GM19455 (cell line): Measurements from ENCODE around the gene PPARD.
"Not testable (repeated sequence)": the region's sequence is repeated elsewhere in the genome, so short reads cannot be mapped to it uniquely, and the experiment has no call there.

Source experiments
- ATAC-seq: cut with Tn5 transposase; IDR thresholded peaks from one replicate; pipeline ENCODE4 v1.9.1; 2021; ENCODE audit not compliant: unreplicated experiment

Gene PPARD

GRCh38 chr6:35342258-35343091 lies at the start of gene PPARD:
Gene PPARD, plus strand, starts transcription at chr6:35342558. Its CDS starts 68,530 bp downstream, at chr6:35411088.
- peak; percentile 92 for ATAC-seq

GRCh38 chr6:35293681-35294080 lies 48.7 kb upstream of the PPARD start:
- no peak for ATAC-seq

- no peak for ATAC-seq
Observed at GRCh38 chr6:35294308-35294945, 47.9 kb upstream of the PPARD start.

DNA sequence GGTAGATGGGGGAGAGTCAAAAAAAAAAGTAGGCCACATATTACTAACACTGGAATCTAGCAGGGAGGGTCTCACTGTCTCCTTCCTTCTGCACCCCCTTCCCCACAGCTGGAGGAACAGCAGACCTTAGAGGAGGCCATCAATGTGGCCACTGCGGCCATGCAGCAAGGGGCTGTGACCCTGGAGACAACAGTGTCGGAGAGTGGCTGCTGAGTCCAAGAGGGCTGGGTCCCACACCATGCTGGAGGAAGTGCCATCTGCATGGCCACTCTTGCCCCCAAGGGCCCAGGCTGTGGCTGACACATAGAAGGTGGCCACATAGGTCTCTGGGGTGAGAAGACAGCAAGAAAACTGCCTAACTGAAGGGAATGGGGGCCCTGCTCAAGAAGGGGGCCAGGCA lies 47.3 kb upstream of the PPARD start:
- no peak for ATAC-seq

DNA sequence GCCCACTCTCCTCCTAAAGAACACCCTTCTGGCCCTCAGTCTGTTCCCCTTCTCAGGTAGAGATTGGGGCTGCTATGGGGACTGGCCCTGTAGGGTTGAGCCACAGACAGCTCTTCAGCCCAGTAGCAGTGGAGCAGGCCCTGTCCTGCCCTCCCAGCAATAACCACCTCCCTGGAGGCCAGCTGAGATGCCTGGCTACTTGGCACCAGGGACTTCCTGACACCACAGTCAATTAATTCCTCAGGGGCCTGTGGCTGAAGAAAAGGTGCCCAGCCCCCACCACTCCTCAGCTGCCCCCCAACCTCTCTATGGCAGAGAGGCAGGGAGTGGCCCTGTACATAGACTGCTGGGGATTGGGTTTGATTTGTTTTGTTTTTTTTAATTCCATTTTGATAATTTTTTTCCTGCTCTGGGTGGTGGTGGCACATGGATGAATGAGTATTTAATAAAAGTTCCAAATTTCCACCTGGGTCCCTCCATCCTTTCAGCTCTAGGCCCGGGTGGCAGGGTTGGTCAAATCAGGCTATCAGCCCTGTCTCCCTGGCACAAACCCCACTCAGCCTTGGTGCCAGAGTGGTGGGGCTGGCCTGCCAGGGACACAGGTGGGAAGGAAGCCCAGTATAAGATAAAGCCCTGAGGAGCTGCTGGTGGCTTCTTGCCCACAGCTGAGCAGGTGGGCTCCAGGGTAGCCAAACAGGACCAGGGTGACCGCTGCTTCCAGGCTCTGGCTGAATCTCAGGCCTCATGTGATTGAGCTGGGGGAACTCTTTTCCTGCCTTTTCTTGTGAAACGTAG lies 46.6 kb upstream of the PPARD start:
- ATAC-seq, result no peak

DNA sequence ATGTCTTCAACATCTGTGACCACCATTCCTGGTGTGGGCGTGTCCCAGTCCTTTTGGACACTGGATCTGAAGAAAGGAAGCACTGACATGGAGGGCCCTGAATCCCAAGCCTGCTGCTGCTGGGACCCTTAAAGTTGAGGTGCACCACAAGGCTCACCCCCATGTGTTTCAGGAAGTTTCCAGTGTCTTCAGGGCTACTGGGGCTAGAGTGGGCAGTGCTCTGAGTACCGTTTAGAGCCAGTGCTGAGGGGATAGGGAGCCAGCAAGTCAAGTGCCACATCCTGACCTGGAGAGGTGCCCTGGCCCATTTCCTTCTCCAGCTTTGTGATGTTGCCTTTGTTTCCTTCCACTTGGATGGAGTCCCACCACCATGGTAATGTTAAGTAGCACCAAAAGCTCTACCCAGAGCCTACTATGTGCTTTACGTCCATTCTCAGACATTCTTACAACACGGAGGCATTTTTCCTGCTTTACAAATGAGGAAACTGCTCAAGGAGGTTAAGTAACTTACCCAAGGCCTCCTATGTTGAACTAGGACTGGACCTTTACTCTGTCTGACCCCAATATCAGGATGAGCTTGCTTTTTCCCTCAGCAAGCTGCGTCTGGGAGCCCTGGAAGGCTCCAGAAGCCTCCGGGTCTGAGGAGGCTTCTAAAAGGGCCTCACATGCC lies 45.3 kb upstream of the PPARD start:
- ATAC-seq, result no peak

- peak; percentile 84 for ATAC-seq
Observed at GRCh38 chr6:35297601-35298481, 44.5 kb upstream of the PPARD start, which contains the start of gene DEF6. Gene DEF6, plus strand, starts transcription at chr6:35297818. Its CDS starts 39 bp downstream, at chr6:35297857.

DNA sequence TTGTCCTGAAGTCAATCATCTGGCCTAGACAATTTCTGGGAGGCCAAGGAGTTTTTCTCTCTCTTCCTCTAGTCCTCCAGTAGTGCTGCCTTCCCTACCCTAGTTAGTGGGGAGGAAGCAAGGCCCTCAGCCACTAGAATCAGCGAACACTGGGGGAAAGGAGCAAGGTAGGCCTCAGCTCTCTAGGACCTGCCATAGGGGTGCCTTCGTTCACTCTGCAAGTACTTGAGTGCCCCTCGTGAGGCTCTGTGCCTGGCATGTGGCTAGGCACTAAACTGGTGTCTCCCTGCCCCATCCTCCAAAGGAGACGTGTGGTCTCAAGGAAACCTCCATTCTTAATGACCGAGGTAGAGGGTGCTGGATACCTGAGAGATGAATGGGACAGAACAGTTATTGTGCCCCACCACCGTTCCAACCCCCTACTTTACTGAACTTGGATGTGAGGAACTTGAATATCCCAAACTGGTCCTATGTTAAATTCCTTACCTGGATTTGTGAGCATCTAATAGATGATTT lies 43.7 kb upstream of the PPARD start:
- ATAC-seq, result no peak

- ATAC-seq, result no peak
Observed at GRCh38 chr6:35299674-35300073, 42.7 kb upstream of the PPARD start.

GRCh38 chr6:35300848-35301247 lies 41.5 kb upstream of the PPARD start:
- ATAC-seq, result no peak

DNA sequence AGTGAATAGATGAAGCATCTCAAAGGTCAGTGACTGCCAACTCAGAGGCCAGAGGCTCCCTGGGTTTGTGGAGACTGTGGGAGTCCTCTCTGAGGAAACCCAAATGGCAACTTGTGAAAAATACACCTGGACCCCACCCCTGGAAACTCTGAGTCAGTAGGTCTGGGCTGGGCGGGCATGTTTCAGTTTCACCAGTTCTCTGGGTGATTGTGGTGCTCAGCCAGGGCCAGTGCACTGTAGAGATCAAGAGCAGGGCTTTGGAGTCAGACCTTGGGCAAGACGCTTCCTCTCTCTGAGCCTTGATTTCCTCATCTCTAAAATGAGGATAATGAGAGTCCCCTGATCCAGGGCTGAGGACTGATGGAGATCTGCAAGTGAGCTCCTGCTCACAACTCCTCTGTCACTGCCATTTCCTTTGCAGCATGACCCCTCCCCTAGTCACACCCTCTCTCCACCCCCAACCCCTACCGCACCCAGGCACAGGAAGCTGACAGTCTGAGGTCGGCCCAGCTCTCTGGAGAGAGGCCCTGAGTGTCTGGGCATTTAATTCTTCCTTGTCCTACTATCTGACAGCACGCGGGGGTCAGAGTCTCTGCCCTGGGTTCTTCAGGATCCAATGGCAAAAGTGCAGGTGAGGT lies 39.6 kb upstream of the PPARD start:
- ATAC-seq, result peak; percentile 65

DNA sequence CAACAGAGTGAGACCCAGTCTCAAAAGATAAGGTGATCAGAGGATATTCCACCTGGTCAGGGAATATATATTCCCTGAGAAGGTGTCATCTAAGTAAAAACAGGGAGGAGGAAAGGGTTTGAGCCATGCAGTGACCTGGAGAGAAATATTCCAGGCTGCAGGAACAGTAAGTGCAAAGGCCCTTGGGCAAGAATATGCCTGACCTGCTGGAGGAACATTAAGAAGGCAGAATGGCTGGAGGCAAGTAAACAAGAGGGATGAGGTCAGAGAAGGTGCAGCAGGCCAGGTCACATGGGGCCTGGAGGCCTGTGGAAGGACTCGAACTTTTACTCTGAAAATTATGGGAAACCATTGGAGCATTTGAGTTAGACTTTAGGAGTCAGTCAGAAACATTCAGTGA lies 38.1 kb upstream of the PPARD start:
- no peak for ATAC-seq

DNA sequence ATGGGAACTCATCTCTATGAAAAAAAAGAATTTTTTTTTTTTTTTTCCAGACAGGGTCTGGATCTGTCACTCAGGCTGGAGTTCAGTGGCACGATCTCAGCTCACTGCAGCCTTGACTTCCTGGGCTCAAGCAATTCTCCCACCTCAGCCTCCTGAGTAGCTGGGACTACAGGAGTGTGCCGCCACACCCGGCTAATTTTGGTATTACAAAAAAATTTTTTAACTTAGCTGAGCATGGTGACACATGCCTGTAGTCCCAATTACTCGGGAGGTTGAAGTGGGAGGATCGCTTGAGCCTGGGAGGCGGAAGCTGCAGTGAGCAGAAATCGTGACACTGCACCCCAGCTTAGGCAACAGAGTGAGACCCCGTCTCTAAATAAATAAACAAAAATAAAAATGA lies 37.2 kb upstream of the PPARD start:
- no peak for ATAC-seq

DNA sequence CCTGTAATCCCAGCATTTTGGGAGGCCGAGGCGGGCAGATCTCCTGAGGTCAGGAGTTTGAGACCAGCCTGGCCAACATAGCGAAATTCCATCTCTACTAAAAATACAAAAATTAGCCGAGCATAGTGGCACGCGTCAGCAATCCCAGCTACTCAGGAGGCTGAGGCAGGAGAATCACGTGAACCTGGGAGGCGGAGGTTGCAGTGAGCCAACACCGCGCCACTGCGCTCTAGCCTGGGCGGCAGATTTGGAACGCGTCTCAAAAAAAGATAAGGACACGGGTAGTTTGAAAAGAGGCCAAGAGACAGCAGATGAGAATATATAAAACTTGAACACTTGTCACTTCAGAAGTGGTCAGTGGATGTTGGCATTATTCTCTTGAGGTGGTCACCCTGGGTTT lies 35.2 kb upstream of the PPARD start:
- not testable (repeated sequence) for ATAC-seq

DNA sequence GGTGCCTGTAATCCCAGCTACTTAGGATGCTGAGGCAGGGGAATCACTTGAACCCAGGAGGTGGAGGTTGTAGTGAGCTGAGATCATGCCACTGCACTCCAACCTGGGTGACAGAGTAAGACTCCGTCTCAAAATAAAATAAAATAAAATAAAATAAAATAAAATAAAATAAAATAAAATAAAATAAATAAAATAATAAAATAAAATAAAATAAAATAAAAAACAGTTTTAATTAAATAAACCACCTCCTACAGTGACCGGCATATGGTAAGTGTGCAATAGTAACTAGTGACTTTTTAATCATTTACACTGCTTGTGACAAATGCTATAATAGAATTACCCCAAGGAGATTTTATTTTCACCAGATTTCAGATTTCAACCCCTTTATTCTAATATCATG lies 33.8 kb upstream of the PPARD start:
- ATAC-seq, result not testable (repeated sequence)

- ATAC-seq, result no peak
Observed at GRCh38 chr6:35309611-35310264, 32.6 kb upstream of the PPARD start.

DNA sequence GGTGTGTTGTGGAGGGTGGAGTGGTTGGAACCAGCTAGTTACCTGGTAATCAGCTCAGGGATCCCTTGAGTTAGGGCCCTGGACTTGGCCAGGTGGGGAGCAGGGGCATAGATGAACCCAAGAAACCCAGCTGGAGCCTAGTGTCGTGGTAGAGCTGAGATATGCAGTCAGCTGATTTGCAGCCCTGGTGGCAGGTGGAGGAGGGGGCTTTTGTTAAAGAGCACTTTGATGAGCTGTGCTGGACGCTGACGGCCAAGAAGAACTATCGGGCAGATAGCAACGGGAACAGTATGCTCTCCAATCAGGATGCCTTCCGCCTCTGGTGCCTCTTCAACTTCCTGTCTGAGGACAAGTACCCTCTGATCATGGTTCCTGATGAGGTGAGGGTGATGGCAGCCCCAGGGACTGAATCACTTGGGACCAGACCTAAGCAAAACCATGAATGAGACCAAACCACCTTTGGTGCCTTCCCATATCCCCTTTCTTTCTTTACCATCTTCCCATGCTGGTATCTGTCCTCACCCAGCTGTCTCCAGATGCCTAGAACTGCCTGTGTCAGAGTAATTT lies 32.0 kb upstream of the PPARD start:
- no peak for ATAC-seq

DNA sequence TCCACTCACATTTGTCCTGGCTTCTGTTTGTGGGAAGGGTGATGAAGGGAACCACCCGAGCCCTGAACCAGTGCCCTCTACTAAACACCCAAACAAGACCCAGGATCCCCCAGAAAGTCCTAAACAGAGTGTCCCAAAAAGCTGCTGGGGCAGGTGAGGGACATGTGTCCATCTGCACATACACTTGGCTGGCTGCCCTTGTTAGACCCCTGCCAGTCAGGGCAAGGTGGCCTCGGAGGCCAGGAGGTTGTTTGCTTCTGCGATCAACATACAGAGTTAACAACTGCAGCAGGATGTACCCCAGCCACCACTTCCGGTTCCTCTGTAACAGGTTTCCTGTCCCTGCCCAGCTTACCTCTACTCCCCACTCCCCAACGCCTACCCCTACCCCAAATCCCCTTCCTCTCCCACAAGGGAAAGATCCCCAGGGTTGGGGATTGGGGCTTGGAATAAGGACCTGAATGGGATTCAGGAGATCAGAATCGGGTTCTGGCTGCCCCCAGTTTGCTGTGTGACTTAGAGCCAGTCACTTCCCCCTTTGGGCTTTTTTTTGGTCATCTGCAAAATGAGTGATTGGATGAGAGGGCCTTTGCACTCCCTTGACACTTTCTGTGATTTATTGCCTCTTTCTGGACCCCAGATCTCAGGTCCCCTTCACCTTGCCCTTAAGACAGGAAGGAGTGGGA lies 30.8 kb upstream of the PPARD start:
- no peak for ATAC-seq
